ENCODE results near the gene HDAC10. TPM values are rescaled to one million over a fixed set of nuclear protein-coding genes. Genes with fewer than 3 reads are reported as not detected.
"Not testable (repeated sequence)": the region's sequence is repeated elsewhere in the genome, so short reads cannot be mapped to it uniquely, and the experiment has no call there.

The HDAC10 gene
- total RNA-seq, 1 donor from 2014 or later = 81.5 TPM

DNA sequence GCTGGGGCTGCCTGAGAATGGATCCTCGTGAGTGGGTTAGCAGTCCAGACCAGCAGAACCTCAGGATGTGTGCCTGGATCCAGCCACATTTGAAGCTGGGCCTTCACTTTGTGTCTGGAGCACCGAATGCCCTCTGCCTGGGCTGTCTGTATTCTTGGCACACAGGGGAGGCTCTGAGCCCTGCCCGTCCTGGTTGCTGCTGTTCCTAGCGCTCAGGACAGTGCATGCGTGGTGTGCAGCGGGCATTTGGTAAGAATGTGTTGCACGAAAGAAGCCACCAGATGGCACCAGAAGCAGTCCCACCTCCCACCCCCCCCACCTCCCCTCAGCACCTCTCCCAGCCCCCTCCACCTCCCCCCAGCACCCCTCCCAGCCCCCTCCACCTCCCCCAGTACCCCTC, 23.2 kb upstream of the HDAC10 start:
- DNase-seq (ENCODE audit: low spot score, unreplicated experiment) = no peak
- Mint-ChIP-seq H3K9me3 (ENCODE audit: low read depth) (no peaks in the 10 kb centered on the region), H3K4me1 (ENCODE audit: low read depth) (no peaks in the 10 kb centered on the region), H3K4me3 (ENCODE audit: low read depth) (no peak overlapping the region), H3K27ac (no peak overlapping the region), H3K36me3 (ENCODE audit: insufficient read depth) (peaks cover 8% of the 10 kb centered on the region), H3K27me3 (peaks cover 13% of the 10 kb centered on the region)
- TF ChIP-seq, protein P1, sequence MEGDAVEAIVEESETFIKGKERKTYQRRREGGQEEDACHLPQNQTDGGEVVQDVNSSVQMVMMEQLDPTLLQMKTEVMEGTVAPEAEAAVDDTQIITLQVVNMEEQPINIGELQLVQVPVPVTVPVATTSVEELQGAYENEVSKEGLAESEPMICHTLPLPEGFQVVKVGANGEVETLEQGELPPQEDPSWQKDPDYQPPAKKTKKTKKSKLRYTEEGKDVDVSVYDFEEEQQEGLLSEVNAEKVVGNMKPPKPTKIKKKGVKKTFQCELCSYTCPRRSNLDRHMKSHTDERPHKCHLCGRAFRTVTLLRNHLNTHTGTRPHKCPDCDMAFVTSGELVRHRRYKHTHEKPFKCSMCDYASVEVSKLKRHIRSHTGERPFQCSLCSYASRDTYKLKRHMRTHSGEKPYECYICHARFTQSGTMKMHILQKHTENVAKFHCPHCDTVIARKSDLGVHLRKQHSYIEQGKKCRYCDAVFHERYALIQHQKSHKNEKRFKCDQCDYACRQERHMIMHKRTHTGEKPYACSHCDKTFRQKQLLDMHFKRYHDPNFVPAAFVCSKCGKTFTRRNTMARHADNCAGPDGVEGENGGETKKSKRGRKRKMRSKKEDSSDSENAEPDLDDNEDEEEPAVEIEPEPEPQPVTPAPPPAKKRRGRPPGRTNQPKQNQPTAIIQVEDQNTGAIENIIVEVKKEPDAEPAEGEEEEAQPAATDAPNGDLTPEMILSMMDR (IDR thresholded peaks at IDR 0.05; ENCODE audit: unreplicated experiment) = peak; percentile 46

DNA sequence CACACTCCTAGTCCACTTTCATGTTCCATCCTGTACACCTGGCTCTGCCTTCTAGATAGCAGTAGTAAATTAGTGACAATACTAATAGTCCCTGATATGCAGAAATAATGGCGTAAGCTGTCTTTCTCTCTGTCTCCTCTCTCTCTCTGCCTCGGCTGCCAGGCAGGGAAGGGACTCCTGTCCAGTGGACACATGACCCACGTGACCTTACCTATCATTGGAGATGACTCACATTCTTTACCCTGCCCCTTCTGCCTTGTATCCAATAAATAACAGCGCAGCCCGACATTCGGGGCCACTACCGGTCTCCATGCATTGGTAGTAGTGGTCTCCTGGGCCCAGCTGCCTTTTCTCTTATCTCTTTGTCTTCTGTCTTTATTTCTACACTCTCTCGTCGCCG, 22.7 kb upstream of the HDAC10 start:
- DNase-seq (ENCODE audit: low spot score, unreplicated experiment); H3K36me3 Mint-ChIP-seq (ENCODE audit: insufficient read depth); H3K4me1 Mint-ChIP-seq (ENCODE audit: low read depth); H3K4me3 Mint-ChIP-seq (ENCODE audit: low read depth); H3K9me3 Mint-ChIP-seq (ENCODE audit: low read depth); H3K27ac Mint-ChIP-seq: not testable (repeated sequence)
- peaks cover 17% of the 10 kb centered on the region for H3K27me3 Mint-ChIP-seq

DNA sequence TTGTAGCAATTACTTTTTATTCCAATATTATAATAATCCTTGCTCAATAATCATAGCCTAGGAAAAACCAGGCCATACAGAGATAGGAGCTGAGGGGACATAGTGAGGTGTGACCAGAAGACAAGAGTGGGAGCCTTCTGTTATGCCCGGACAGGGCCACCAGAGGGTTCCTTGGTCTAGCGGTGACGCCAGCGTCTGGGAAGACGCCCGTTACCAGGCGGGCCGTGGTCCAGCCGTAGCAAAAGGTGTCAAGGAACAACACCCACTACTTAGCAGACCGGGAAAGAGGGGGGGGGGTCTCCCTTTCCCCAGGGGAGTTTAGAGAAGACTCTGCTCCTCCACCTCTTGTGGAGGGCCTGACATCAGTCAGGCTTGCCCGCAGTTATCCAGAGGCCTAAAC, 22.3 kb upstream of the HDAC10 start:
- peaks cover 21% of the 10 kb centered on the region for H3K27me3 Mint-ChIP-seq
- H3K36me3 Mint-ChIP-seq (ENCODE audit: insufficient read depth); H3K4me3 Mint-ChIP-seq (ENCODE audit: low read depth); H3K4me1 Mint-ChIP-seq (ENCODE audit: low read depth); H3K9me3 Mint-ChIP-seq (ENCODE audit: low read depth); H3K27ac Mint-ChIP-seq; DNase-seq (ENCODE audit: low spot score, unreplicated experiment): not testable (repeated sequence)
- TF ChIP-seq, protein P1 (IDR thresholded peaks at IDR 0.05; ENCODE audit: unreplicated experiment) = peak; percentile 13

DNA sequence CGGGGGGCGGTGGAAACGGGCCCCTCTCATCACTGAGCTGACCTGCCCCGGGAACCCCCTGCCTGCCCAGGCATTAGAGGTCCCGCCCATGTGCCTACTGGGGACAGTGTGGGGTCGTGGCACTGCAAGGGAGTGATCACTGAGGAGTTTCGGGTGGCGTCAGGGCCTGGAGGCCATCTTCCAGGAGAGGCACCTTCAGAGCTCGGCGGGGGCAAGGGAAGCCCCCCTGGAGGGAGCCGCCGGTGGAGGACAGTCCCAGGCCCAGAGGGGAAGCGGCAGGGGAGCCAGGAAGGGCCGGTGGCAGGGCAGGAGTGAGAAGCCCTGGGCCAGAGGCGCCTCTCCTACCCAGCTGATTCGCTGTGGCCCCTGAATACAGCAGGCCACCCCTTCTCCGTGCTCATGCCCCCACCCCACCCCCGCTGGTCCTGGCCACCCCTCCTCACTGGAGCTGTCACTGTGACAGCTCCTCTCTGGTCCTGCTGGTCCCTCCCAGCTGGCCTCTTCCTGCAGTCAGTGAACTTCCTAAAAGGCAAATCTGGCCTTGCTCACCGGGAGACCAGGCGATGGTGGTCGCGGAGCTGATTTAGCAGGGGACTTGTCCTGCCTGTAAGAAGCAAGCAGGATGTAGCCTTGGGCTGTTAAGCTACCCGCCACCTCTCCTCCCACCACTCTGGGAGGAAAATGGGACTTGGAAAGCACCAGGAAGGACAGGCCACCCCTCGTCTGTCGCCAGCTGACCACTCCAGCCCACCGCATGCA, 21.2 kb upstream of the HDAC10 start:
- no peak for DNase-seq (ENCODE audit: low spot score, unreplicated experiment)
- Mint-ChIP-seq H3K9me3 (ENCODE audit: low read depth) (no peaks in the 10 kb centered on the region), H3K36me3 (ENCODE audit: insufficient read depth) (peaks cover 4% of the 10 kb centered on the region), H3K4me3 (ENCODE audit: low read depth) (no peak overlapping the region), H3K27ac (no peak overlapping the region), H3K4me1 (ENCODE audit: low read depth) (no peaks in the 10 kb centered on the region), H3K27me3 (peaks cover 26% of the 10 kb centered on the region)
- TF ChIP-seq, protein P1 (IDR thresholded peaks at IDR 0.05; ENCODE audit: unreplicated experiment) = no peak

DNA sequence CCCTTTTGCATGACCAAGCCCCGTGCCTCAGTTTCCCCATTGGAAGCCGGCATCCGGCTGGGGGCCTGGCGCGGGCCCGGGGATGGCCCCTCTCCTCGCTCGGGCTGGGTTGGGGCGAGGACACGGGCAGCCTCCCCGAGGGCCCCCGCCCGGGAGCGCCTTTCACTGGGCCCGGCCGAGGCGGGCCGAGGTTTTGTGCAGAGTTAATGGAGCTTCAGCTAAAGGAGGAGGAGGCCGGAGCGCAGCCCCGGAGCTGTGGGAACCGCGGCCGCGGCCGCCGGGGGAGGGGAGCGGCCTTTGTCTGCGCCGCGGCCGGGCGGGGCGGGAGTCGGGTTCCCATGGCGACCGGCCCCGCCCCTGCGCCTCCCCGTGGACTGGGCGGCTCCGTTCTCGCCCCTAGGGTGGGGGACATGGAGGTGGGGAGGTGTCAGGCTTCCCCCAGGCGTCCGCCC, 20.5 kb upstream of the HDAC10 start:
- H3K9me3 Mint-ChIP-seq (ENCODE audit: low read depth) = no peaks in the 10 kb centered on the region
- H3K4me3 Mint-ChIP-seq (ENCODE audit: low read depth) = no peak overlapping the region

More for the DNA sequence above, 20.5 kb upstream of the HDAC10 start:
- TF ChIP-seq, protein P1 (IDR thresholded peaks at IDR 0.05; ENCODE audit: unreplicated experiment) = peak; percentile 20
- no peaks in the 10 kb centered on the region for H3K4me1 Mint-ChIP-seq (ENCODE audit: low read depth)
- no peak overlapping the region for H3K27ac Mint-ChIP-seq
- H3K36me3 Mint-ChIP-seq (ENCODE audit: insufficient read depth) = peaks cover 2% of the 10 kb centered on the region
- peaks cover 26% of the 10 kb centered on the region for H3K27me3 Mint-ChIP-seq
- DNase-seq (ENCODE audit: low spot score, unreplicated experiment) = no peak
